CD4-positive, alpha-beta T cell treated with Interleukin-15 for 1 hour (primary cell): ENCODE results near the gene UBE2C.

ENCODE experiments used
- DNase-seq: peaks from one replicate; pipeline ENCODE4 v3.0.0-alpha.2; 2020

Gene UBE2C

GRCh38 chr20:45833883-45834796 is 21.7 kb downstream of the UBE2C start:
- DNase-seq, result peak; percentile 56

- DNase-seq, result no peak
These were observed 22.3 kb downstream of the UBE2C start for GRCh38 chr20:45834797-45835161.

GRCh38 chr20:45835329-45835765 is 22.9 kb downstream of the UBE2C start:
- DNase-seq, result no peak

GRCh38 chr20:45835825-45836224 is 23.4 kb downstream of the UBE2C start:
- DNase-seq, result no peak

- DNase-seq, result no peak
These were observed 24.4 kb downstream of the UBE2C start for GRCh38 chr20:45836841-45837240.

- no peak for DNase-seq
These were observed 28.3 kb downstream of the UBE2C start for GRCh38 chr20:45840700-45841198.

- no peak for DNase-seq
These were observed 29.1 kb downstream of the UBE2C start for GRCh38 chr20:45841407-45842129.

GRCh38 chr20:45842169-45842812 is 29.8 kb downstream of the UBE2C start:
- DNase-seq, result no peak

- DNase-seq, result no peak
These were observed 31.1 kb downstream of the UBE2C start for GRCh38 chr20:45843506-45843905.

- DNase-seq, result no peak
These were observed 33.0 kb downstream of the UBE2C start for GRCh38 chr20:45845452-45845851.

GRCh38 chr20:45848421-45848820 is 36.0 kb downstream of the UBE2C start:
- no peak for DNase-seq

GRCh38 chr20:45848969-45849582 is 36.6 kb downstream of the UBE2C start:
- no peak for DNase-seq

GRCh38 chr20:45850238-45850637 is 37.8 kb downstream of the UBE2C start:
- DNase-seq, result no peak

GRCh38 chr20:45850926-45851325 is 38.5 kb downstream of the UBE2C start:
- no peak for DNase-seq

GRCh38 chr20:45851501-45851900 is 39.1 kb downstream of the UBE2C start:
- no peak for DNase-seq

- no peak for DNase-seq
These were observed 39.9 kb downstream of the UBE2C start for GRCh38 chr20:45852326-45852725.

GRCh38 chr20:45853484-45853883 is 41.0 kb downstream of the UBE2C start:
- DNase-seq, result no peak

GRCh38 chr20:45857114-45857881 is 44.9 kb downstream of the UBE2C start, which contains the start of the genes ACOT8 and ZSWIM3:
TSS of gene ACOT8 (minus strand) at chr20:45857392. CDS start at chr20:45857315, 77 bp downstream.
TSS of gene ZSWIM3 (plus strand) at chr20:45857614. CDS start at chr20:45857826, 212 bp downstream.
- DNase-seq, result peak; percentile 98

GRCh38 chr20:45857882-45858216 is 45.4 kb downstream of the UBE2C start:
- DNase-seq, result no peak

GRCh38 chr20:45859916-45860315 is 47.5 kb downstream of the UBE2C start:
- no peak for DNase-seq

- DNase-seq, result no peak
These were observed 48.2 kb downstream of the UBE2C start for GRCh38 chr20:45860560-45861220.
